ENCODE measurements around the gene TBXAS1.

GRCh38 chr7:139968931-139969330, 139.9 kb downstream of the TBXAS1 start:
- TF ChIP-seq POLR2A (IDR thresholded peaks at IDR 0.05): no peak
- no peak for TF ChIP-seq CTCF (IDR thresholded peaks at IDR 0.05)
